NCI-H2081 treated with DMSO at 0.1 percent for 48 hours (cell line): ENCODE data around the gene ABHD10.

ENCODE experiments used
- DNase-seq: peaks from one replicate; lab custom pipeline; 2025; lab: John Stamatoyannopoulos, UW

ABHD10 gene

DNA sequence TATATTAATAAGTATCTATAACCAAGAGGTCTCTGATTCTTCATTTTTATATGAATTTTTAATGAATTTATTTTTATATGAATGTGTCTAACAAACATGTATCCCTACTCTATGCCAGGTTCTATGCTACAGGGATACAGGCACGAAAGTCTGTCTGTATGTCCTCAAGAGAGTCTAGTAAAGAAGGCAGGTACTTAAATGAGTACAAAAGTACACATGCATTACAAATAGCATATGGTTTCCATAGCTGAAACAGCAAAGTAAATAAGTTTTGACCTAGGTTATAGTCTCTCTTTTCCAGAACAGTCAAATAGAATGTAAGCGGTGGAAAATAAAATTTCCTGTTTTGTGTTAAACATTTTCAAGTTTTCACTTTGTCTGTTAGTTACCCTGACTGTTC lies 13.3 kb upstream of the ABHD10 start:
- no peak for DNase-seq

DNA sequence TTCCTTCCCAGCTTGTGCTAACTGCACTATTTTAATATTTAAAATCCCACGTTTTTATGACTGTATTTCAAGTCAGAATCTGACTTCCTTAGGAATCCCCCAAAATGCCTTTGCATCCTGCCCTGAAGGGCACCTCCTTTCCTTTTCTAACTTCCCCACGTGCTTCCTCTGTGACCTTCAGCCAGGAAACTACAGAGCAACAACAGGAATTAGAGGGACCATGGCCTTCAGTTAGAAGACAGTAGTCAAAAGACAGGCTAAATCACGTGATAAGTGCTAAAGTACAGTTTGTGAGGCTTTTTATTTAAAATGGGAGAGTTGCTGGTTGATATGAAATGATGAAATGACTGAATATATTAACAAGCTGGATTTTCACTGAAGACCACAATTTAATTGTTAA lies 11.8 kb upstream of the ABHD10 start:
- no peak for DNase-seq

- peak; percentile 65 for DNase-seq
These were observed 11.1 kb upstream of the ABHD10 start for GRCh38 chr3:111967651-111968274.

GRCh38 chr3:111968319-111969054 lies 10.3 kb upstream of the ABHD10 start:
- DNase-seq, result peak; percentile 80

DNA sequence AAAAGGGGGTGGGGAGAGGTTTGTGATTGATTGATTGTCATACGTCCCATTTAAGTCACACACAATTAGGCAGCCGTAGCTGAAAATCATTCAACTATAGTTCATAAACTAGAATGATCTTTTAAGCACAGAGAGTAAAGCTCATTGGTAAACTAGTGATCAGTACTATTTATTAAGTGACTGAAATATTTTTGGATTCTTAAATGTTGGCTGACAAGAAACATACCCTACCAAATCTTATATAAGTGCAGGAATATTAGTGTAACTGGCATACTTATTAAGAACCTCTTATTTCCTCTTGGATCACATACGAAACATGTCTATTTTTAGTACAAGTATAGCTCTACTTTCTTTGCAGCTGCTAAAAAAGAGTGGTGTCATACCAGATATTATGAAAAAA lies 8.4 kb upstream of the ABHD10 start:
- no peak for DNase-seq

DNA sequence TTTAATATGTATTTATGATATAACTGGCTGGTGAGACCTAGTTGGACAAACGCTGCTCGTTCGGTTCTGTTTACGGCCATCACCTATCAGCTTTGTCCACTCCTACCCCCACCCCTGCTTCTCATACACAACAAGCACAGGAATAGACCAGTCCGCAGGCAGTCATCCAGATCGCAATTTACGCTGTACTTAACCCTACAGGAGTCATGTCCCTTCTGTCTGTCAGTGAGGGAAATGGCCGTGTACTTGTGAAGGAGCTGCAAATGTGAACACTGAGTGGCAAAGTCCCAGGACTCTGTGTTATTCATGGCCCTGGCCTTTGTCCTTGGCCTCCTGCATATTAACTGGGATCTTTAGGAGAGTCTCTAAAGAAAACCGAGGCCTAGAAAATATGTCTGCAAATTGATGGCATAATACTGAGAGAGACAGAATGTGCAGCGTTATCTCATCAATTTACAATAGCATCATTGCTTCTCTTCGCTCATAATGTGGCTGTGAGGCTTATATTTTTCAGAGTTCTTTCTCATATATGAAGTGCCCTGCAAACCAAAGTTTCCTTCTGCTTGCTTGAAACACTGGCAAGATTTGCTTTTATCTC lies 7.2 kb upstream of the ABHD10 start:
- DNase-seq, result no peak

- no peak for DNase-seq
These were observed 5.9 kb upstream of the ABHD10 start for GRCh38 chr3:111972891-111973290.

DNA sequence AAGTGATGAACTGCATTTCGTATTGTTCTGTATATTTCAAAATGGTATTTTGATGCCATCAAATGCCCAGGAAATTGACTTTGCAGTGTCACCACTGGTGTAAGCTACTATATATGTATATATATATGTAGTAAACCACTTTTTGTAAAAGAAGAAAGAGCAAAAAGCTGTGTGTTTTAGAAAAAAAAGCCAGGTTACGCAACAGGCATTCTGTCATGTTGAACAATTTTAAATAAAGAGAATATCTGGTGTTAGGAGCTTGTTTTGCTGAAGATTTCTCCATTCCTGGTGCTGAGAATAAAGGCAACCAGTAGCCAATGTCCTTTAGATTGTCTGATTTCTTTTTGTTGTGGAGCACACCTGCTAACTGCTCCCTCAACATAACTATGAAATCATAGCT lies 3.7 kb upstream of the ABHD10 start:
- no peak for DNase-seq

GRCh38 chr3:111976254-111976653 lies 2.6 kb upstream of the ABHD10 start:
- DNase-seq, result no peak

DNA sequence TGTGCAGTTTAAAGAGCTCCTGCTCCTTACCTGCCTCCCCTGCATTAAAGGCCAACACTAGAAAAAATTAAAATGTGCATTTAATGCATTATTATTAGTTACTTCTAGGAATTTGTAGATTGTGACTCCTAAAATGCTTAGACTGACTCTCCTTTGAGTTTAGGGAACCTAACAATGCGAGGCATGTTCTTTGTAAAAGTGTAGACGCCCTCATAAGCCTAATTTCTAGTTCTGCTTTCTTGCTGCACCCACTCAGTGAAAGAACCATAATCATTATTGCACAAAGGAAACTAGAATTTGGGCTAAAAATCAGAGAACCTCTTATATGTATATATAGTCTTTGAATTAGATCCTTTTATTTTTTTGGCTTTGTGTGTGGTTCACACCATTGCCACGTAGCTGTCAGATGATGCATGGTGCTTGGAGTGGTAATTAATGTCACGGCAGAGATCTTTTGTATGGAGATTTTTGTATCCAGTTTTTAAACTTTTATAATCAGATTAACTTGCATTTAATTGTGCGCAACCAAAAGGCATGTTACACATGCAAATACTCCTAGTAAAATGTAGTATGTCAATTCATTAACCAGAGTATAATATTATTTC lies 710 bp downstream of the ABHD10 start:
- no peak for DNase-seq

DNA sequence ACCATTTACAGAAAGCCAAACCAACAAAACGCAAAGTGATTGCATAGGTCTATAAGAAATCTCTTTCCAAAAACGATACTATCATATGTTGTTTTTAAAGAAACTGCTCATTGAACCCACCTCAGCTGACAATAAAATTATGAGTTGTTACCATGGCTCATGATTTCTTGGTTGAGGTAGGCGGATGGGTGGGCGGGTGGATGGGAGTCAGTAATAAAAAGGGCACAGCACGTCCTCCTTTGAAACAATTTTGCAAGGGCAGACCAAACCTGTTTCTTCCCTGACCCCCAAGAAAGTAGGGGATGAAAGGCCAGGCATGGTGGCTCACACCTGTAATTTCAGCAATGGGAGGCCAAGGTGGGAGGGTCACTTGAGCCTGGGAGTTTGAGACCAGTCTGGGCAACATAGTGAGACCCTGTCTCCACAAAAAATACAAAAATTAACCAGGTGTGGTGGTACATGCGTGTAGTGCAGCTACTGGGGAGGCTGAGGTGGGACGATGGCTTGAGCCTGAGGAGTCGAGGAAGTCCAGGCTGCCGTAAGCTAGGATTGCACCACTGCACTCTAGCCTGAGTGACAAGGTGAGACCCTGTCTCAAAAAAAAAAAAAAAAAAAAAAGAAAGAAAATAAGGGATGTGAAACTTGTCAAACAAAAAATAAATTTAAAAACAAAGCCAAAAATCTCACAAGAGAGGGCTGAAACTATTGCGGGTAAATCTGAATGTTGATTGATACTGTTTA lies 2.1 kb downstream of the ABHD10 start:
- no peak for DNase-seq

DNA sequence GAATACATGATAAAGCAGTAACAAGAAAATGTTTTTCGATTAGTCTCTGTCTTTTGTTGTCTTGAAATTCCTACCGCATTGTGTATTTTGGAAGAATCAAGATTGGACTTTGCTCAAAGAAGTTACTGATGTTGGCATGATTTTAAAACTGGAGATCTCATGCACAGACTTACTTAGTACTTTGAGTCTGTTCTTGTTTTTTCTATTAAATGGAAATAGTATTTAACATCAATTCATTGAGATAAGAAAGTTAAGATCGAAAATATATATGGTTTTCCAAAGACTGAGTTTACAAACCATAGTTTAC lies 2.6 kb downstream of the ABHD10 start:
- no peak for DNase-seq

- no peak for DNase-seq
These were observed 5.9 kb downstream of the ABHD10 start for GRCh38 chr3:111984636-111985298.

GRCh38 chr3:111986800-111987199 lies 8.0 kb downstream of the ABHD10 start:
- no peak for DNase-seq

DNA sequence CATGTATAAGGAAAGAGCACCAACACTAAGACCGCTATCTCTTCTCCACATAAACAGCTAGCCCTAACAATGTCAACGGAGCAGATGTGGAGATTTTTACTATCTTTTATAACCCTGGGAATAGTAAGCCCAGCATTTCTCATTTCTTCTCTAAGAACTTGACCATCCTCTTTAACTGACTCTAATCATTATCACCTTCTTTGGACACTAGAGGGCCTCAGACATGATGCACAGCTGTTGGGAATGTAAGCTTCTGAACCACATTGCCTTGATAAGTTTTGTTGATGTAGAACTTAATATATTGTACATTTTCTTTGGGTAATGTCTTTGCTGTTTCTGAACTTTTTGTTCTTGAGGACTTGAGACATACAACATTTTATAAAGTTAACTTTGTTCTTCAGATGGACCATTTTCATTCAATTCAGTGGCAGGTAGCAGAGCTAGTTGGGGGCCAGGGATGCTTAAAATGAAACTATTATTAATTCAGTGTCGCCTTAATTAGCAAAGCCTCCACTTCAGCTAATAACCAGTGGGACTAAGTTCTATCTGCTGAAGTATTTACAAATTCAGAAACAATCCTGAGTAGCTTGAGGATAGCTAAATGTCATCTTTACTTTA lies 10.3 kb downstream of the ABHD10 start:
- peak; percentile 34 for DNase-seq

- no peak for DNase-seq
These were observed 14.2 kb downstream of the ABHD10 start for GRCh38 chr3:111993038-111993437.

DNA sequence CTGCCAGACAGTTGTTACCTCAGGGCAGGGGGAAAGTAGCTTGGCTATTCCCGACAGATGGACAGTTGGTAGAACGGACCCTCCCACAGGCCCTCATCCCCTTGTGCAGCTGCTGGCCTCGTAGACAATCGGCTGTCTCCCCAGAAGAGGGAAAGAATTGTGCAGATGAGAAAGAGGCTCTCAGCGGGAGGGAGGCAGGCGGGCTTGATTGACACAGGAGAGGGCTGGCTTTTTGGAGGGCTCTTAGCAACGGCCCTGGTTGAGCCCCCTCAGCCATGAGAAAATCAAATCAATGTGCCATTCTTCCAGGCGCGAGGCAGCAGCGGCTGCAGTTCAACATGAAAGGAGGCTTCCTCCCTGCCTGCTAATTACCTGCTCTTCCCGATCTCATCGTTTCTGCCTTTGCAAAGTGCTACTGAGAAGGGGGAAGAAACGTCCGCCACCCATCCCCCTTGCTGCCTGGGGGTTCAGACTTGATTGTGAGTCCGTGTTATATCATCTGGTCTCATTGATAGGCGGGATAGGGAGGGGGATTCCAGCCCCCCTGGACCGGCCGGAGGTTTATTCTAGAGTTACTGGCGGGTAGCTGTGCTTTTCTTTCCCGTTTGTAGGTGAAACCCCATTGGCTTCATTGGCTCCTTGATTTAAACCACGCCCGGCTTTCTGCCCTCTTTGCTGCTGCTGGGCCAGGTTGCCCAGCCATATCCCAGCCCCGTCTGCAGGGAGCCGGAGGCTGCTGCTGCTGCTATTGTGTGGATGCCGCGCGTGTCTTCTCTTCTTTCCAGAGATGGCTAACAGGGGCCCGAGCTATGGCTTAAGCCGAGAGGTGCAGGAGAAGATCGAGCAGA lies 20.0 kb downstream of the ABHD10 start, which contains the start of gene TAGLN3:
TAGLN3 (plus strand) TSS at position 287 of the 848 bp plus-strand sequence; CDS start at position 788, 501 bp downstream.
- DNase-seq, result no peak

DNA sequence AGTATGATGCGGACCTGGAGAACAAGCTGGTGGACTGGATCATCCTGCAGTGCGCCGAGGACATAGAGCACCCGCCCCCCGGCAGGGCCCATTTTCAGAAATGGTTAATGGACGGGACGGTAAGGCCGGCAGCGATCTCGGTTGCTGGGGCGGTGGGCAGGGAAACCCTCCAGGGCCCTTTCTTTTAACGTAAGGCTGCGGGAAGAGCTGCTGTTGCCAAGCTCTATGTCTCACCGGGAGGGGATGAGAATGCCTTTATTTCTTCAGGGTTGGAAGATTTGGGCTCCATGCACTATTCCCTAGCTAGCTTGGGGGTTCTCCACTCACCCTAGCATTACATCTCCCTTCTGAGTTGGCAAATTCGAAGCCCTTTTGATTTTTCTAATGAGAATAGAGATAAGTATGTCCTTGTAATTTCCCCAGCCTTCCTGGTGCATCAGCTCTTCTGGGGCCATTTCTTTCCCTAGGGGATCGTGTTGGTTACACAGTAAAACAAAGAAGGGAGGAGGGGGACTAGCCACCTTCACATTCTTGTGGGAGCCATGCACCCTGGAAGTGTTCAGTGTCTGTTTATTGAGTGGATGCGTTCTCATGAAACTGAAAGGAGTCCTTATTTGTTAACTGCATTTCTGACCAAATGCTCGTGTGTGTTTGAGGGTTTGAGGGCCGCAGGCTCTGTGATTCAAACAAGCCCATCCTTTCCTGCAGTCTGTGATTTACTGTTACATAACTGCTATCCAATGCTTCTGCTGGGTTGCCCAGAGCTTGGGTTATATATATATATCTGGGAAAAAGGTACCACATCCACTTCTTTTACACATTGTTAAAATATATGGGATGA lies 20.9 kb downstream of the ABHD10 start:
- no peak for DNase-seq

- DNase-seq, result no peak
These were observed 21.5 kb downstream of the ABHD10 start for GRCh38 chr3:112000367-112000771.

- no peak for DNase-seq
These were observed 22.1 kb downstream of the ABHD10 start for GRCh38 chr3:112000966-112001365.
